Adrenal gland (tissue), 5 donors: ENCODE results near the gene SDK2.

Experiments used
- POLR2A ChIP-seq, 2 donors: fragments of 450-650 bp; IDR thresholded peaks; one replicate each; pipeline ENCODE4 v1.6.1; 2017; ENCODE audit warnings: antibody characterized with exemption in 2 of 2, mild to moderate bottlenecking in 2 of 2, moderate library complexity in 1 of 2
- TF ChIP-seq, protein P1 (sequence below), 6 experiments: fragments of 450-650 bp in 4 of 6; fragments of 200-600 bp in 2 of 6; sonication (generic) in 1 of 6; IDR thresholded peaks; 1 replicate in 5 of 6; 2 replicates in 1 of 6; pipeline versions ENCODE4 v1.5.1 to v1.8.0; 2016 to 2021; ENCODE audit warnings: antibody characterized with exemption in 6 of 6, mild to moderate bottlenecking in 2 of 6, moderate library complexity in 1 of 6
- donor health status: DM: no; HTN: no; CAD: no.

DNA sequence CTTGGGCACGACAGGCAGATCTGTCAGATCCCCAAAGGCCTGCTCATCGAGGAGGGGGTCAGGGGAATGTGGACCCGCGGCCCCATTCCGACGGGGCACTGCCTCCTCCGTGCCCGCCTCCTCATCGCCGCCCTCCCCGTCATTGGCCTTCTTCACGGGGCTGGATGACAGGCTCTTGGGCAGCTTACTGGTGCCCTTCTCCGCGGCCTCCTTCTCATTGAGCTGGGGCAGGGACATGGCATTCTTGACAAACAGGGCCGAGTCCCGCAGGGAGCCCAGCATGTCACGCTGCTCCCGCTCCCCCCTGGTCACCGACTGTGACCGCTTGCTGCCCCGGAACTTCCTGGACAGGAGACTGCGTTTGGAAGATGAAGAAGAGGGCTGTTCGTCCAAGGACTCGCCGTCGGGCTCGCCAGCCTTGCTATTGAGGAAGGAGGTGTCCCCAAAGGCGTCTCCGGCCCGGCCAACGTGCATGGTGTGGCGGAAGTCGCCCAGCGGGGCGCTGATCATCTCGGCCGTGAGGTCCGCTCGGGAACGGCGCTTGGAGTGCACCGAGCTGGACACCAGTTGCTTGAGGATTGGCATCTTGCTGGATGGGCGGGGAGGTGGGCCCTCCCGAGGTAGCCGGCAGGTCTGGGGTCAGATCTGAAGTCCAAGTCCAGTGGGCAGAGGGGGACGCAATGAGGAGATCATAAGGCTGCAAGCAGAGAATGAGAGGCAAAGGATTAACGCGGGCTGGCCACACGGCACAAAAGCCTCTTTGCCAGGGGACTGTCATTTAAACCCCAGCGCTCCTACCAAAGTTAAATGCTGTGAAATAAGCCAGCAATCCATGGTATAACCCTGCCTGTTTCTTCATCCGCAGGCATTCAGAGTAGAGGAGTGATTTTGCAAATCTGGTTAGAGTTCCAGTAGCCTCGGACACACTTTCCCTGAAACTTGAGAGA is 358.1 kb downstream of the SDK2 start:
- TF ChIP-seq, protein P1, sequence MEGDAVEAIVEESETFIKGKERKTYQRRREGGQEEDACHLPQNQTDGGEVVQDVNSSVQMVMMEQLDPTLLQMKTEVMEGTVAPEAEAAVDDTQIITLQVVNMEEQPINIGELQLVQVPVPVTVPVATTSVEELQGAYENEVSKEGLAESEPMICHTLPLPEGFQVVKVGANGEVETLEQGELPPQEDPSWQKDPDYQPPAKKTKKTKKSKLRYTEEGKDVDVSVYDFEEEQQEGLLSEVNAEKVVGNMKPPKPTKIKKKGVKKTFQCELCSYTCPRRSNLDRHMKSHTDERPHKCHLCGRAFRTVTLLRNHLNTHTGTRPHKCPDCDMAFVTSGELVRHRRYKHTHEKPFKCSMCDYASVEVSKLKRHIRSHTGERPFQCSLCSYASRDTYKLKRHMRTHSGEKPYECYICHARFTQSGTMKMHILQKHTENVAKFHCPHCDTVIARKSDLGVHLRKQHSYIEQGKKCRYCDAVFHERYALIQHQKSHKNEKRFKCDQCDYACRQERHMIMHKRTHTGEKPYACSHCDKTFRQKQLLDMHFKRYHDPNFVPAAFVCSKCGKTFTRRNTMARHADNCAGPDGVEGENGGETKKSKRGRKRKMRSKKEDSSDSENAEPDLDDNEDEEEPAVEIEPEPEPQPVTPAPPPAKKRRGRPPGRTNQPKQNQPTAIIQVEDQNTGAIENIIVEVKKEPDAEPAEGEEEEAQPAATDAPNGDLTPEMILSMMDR (IDR thresholded peaks at IDR 0.05): no peak
- no peak for TF ChIP-seq POLR2A (IDR thresholded peaks at IDR 0.05)
